Loucy (cell line): ENCODE results near the gene MACROD2.

Experiments
- H2AFZ ChIP-seq: fragments of 200-600 bp; sonication (generic); 2 replicates; pipeline ENCODE4 v1.6.0; 2016; ENCODE audit warnings: antibody characterized with exemption, mild to moderate bottlenecking, low read length, moderate library complexity
- H3F3A ChIP-seq: fragments of 200-600 bp; 2 replicates; pipeline ENCODE4 v1.6.0; 2016; ENCODE audit warnings: antibody characterized with exemption, low read depth, mild to moderate bottlenecking
- H3K27me3 ChIP-seq: fragments of 200-600 bp; sonication (generic); 2 replicates; pipeline ENCODE4 v1.6.1; 2014; ENCODE audit warnings: low read length, mild to moderate bottlenecking; ENCODE audit not compliant: insufficient read depth, poor library complexity, severe bottlenecking
- H3K36me3 ChIP-seq: fragments of 200-600 bp; sonication (generic); 2 replicates; pipeline ENCODE4 v1.6.1; 2016; ENCODE audit warnings: low read length; ENCODE audit not compliant: insufficient read depth
- H3K4me1 ChIP-seq: fragments of 200-600 bp; sonication (generic); 2 replicates; pipeline ENCODE4 v1.5.1; 2014; ENCODE audit warnings: low read length, mild to moderate bottlenecking; ENCODE audit not compliant: insufficient read depth, poor library complexity, severe bottlenecking
- H3K4me2 ChIP-seq: fragments of 200-600 bp; sonication (generic); 2 replicates; pipeline ENCODE4 v1.6.0; 2014; ENCODE audit warnings: antibody characterized with exemption, low read length, low read depth, mild to moderate bottlenecking; ENCODE audit not compliant: poor library complexity, severe bottlenecking
- H3K4me3 ChIP-seq: fragments of 200-600 bp; sonication (generic); 2 replicates; pipeline ENCODE4 v1.5.1; 2014; ENCODE audit warnings: low read length, mild to moderate bottlenecking, mixed read lengths; ENCODE audit not compliant: poor library complexity, severe bottlenecking
- H3K79me2 ChIP-seq: fragments of 200-600 bp; sonication (generic); 2 replicates; pipeline ENCODE4 v1.6.1; 2014; ENCODE audit warnings: low read length; ENCODE audit not compliant: insufficient read depth
- H3K9ac ChIP-seq: fragments of 200-600 bp; sonication (generic); 2 replicates; pipeline ENCODE4 v1.6.0; 2014; ENCODE audit warnings: mild to moderate bottlenecking, low read depth, low read length, moderate library complexity; ENCODE audit not compliant: poor library complexity, severe bottlenecking
- H3K9me2 ChIP-seq: fragments of 200-600 bp; sonication (generic); replicated peaks from 2 replicates; pipeline ENCODE4 v1.6.1; 2016; ENCODE audit warnings: low read depth, low read length, mixed read lengths
- H3K9me3 ChIP-seq: fragments of 200-600 bp; sonication (generic); 2 replicates; pipeline ENCODE4 v1.6.1; 2014; ENCODE audit warnings: mild to moderate bottlenecking, antibody characterized with exemption, low read length, low read depth; ENCODE audit not compliant: insufficient read depth
- H4K20me1 ChIP-seq: fragments of 200-600 bp; sonication (generic); 2 replicates; pipeline ENCODE4 v1.6.0; 2014; ENCODE audit warnings: antibody characterized with exemption, low read length, mild to moderate bottlenecking; ENCODE audit not compliant: insufficient read depth, poor library complexity, severe bottlenecking
- EZH2phosphoT487 ChIP-seq: fragments of 200-600 bp; IDR thresholded peaks from 2 replicates; pipeline ENCODE4 v1.6.1; 2018; ENCODE audit warnings: antibody characterized with exemption, mild to moderate bottlenecking, moderate library complexity, borderline replicate concordance
- TF ChIP-seq, protein P1 (sequence below): fragments of 200-600 bp; sonication (generic); conservative IDR thresholded peaks from 2 replicates; pipeline ENCODE4 v1.5.1; 2014; ENCODE audit warnings: mild to moderate bottlenecking, antibody characterized with exemption, low read length

Gene MACROD2

GRCh38 chr20:15916623-15917022 lies 1921.3 kb downstream of the MACROD2 start:
- Histone ChIP-seq H3K79me2 (no peaks in the 10 kb centered on the region), H3K4me2 (no peak overlapping the region), H3K27me3 (no peaks in the 10 kb centered on the region), H3K4me3 (no peak overlapping the region), H3K36me3 (no peaks in the 10 kb centered on the region), H3F3A (no peaks in the 10 kb centered on the region), H3K9me3 (no peaks in the 10 kb centered on the region), H3K4me1 (peaks cover 6% of the 10 kb centered on the region), H3K9me2 (no peaks in the 10 kb centered on the region), H3K9ac (no peak overlapping the region), H4K20me1 (no peaks in the 10 kb centered on the region), H2AFZ (no peak overlapping the region)
- TF ChIP-seq, protein P1, sequence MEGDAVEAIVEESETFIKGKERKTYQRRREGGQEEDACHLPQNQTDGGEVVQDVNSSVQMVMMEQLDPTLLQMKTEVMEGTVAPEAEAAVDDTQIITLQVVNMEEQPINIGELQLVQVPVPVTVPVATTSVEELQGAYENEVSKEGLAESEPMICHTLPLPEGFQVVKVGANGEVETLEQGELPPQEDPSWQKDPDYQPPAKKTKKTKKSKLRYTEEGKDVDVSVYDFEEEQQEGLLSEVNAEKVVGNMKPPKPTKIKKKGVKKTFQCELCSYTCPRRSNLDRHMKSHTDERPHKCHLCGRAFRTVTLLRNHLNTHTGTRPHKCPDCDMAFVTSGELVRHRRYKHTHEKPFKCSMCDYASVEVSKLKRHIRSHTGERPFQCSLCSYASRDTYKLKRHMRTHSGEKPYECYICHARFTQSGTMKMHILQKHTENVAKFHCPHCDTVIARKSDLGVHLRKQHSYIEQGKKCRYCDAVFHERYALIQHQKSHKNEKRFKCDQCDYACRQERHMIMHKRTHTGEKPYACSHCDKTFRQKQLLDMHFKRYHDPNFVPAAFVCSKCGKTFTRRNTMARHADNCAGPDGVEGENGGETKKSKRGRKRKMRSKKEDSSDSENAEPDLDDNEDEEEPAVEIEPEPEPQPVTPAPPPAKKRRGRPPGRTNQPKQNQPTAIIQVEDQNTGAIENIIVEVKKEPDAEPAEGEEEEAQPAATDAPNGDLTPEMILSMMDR: no peak
- no peak for TF ChIP-seq EZH2phosphoT487

DNA sequence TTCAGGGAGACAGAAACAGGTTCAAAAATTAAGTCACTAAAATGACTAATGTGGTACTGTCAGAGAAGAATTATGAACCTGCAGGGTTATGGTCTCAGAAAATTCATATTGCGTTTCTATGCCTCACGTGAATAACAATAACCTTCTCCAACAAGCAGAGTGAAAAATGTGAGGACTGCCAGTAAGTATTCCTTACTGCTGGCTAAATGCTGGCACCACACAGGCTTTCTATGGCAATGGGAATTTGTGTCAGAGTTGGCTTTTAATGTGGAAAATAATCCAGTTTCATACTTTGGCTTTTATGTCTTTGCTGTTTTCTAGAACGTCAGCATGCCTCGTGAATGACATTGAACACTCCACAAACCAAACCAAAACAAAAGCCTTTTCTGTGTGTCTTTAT lies 1922.0 kb downstream of the MACROD2 start:
- no peak for TF ChIP-seq EZH2phosphoT487
- TF ChIP-seq, protein P1: no peak
- Histone ChIP-seq H3K27me3 (no peaks in the 10 kb centered on the region), H2AFZ (no peak overlapping the region), H3K9ac (no peak overlapping the region), H3K4me1 (peaks cover 6% of the 10 kb centered on the region), H3K4me2 (no peak overlapping the region), H4K20me1 (no peaks in the 10 kb centered on the region), H3F3A (no peaks in the 10 kb centered on the region), H3K9me2 (no peaks in the 10 kb centered on the region), H3K36me3 (no peaks in the 10 kb centered on the region), H3K4me3 (no peak overlapping the region), H3K9me3 (no peaks in the 10 kb centered on the region), H3K79me2 (no peaks in the 10 kb centered on the region)

DNA sequence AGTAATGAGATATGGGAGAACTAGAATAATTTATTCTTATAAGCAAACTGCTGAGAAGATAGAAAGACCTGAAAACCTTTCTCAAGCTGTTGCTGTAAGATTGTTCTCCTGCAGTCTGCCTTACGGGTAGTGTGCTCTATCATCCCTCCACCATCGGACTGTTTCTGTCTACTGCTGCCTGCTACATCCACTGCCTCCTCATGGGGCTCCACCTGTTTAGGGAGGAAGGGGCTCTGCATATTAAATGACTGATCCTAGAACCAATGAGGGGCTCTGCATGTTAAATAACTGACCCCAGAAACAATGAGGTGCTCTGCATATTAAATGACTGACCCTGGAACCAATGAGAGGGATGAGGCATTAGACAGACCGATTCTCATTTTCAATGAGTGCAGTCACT lies 1923.3 kb downstream of the MACROD2 start:
- Histone ChIP-seq H3K4me3 (no peak overlapping the region), H2AFZ (no peak overlapping the region), H3K9me3 (no peaks in the 10 kb centered on the region), H3K79me2 (no peaks in the 10 kb centered on the region), H3K36me3 (no peaks in the 10 kb centered on the region), H3K9me2 (no peaks in the 10 kb centered on the region), H3K4me2 (peak overlapping the region; percentile 5), H4K20me1 (no peaks in the 10 kb centered on the region), H3K9ac (no peak overlapping the region), H3K27me3 (no peaks in the 10 kb centered on the region), H3F3A (no peaks in the 10 kb centered on the region), H3K4me1 (peaks cover 6% of the 10 kb centered on the region)
- TF ChIP-seq, protein P1: no peak
